ENCODE measurements around the gene DENND5A. TPM values are rescaled to one million over a fixed set of nuclear protein-coding genes. Genes with fewer than 3 reads are reported as not detected.

DENND5A gene
- total RNA-seq, 1 donor from 2014 or later = 156 TPM

DNA sequence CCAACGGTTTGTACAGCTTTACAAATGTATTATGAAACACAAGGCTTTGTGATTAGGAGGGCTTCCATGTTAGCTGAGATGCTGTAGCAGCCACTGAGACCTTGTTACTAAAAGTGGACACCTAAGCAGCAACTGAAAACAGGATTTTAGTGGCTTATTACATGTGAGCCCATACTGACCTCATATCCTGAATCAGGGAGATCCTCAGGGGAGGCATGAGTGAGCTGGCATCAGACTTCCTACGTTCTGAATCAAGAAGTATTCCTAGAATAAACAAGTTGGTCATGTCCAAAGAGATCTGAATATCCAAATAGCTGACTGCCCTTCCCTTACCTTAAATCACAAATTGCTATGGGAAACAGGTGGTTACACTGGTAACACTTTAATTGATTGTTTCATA lies 114.6 kb downstream of the DENND5A start:
- Histone ChIP-seq H3K27me3 (ENCODE audit: insufficient read depth, low read length) (no peaks in the 10 kb centered on the region), H2AFZ (ENCODE audit: low read depth, low read length) (no peak overlapping the region), H3K4me1 (ENCODE audit: insufficient read depth, low read length) (peaks cover 7% of the 10 kb centered on the region), H3K4me3 (ENCODE audit: insufficient read depth, low read depth, low read length) (no peak overlapping the region), H3K36me3 (ENCODE audit: insufficient read depth, low read length) (peaks cover 43% of the 10 kb centered on the region), H3K4me2 (ENCODE audit: low read length) (peak overlapping the region; percentile 2), H3K27ac (ENCODE audit: low read depth, low read length) (peak overlapping the region; percentile 45), H4K20me1 (ENCODE audit: insufficient read depth, low read length) (no peaks in the 10 kb centered on the region), H3K9me3 (ENCODE audit: insufficient read depth, low read depth, low read length) (no peaks in the 10 kb centered on the region), H3K79me2 (ENCODE audit: insufficient read depth, low read length) (no peaks in the 10 kb centered on the region), H3K9ac (ENCODE audit: low read length) (no peak overlapping the region)
- Mint-ChIP-seq H3K27me3 (ENCODE audit: low read depth, unreplicated experiment) (no peaks in the 10 kb centered on the region), H3K27ac (ENCODE audit: unreplicated experiment) (no peak overlapping the region), H3K36me3 (ENCODE audit: low read depth, unreplicated experiment) (peaks cover 44% of the 10 kb centered on the region), H3K9me3 (ENCODE audit: unreplicated experiment) (no peaks in the 10 kb centered on the region), H3K4me1 (ENCODE audit: low read depth, unreplicated experiment) (peaks cover 29% of the 10 kb centered on the region), H3K4me3 (ENCODE audit: unreplicated experiment) (no peak overlapping the region)
- peak; percentile 60 for DNase-seq (ENCODE audit: low read depth)
- no peak for TF ChIP-seq EZH2 (IDR thresholded peaks at IDR 0.05; ENCODE audit: insufficient read depth, low read length)
- TF ChIP-seq, protein P1, sequence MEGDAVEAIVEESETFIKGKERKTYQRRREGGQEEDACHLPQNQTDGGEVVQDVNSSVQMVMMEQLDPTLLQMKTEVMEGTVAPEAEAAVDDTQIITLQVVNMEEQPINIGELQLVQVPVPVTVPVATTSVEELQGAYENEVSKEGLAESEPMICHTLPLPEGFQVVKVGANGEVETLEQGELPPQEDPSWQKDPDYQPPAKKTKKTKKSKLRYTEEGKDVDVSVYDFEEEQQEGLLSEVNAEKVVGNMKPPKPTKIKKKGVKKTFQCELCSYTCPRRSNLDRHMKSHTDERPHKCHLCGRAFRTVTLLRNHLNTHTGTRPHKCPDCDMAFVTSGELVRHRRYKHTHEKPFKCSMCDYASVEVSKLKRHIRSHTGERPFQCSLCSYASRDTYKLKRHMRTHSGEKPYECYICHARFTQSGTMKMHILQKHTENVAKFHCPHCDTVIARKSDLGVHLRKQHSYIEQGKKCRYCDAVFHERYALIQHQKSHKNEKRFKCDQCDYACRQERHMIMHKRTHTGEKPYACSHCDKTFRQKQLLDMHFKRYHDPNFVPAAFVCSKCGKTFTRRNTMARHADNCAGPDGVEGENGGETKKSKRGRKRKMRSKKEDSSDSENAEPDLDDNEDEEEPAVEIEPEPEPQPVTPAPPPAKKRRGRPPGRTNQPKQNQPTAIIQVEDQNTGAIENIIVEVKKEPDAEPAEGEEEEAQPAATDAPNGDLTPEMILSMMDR (IDR thresholded peaks at IDR 0.05; ENCODE audit: insufficient read depth, low read depth, low read length) = no peak
- FAIRE-seq = no peak

DNA sequence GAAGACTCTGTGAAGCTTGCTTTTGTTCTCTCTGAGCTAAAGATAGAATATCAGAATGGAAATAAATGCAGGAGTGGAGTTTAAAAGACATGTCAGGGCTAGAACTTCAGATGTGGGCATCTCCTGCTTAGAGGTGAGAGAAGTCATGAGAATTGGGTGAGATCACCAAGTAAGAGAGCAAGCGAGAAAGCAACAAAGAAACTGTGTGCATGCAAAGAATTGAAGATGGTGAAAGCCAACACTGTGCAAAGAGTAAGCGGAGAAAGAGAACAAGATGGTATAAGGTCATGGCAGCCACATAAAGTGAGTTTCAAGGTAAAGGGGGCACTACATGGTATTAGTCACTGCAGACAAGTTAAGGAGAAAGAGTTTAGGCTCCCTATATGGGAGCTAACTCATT lies 116.4 kb downstream of the DENND5A start:
- H3K36me3 ChIP-seq (ENCODE audit: insufficient read depth, low read length) = peaks cover 51% of the 10 kb centered on the region
- FAIRE-seq (no peak), DNase-seq (ENCODE audit: low read depth) (no peak)
- no peak overlapping the region for H3K9ac ChIP-seq (ENCODE audit: low read length)
- Mint-ChIP-seq H3K4me3 (ENCODE audit: unreplicated experiment) (no peak overlapping the region), H3K36me3 (ENCODE audit: low read depth, unreplicated experiment) (peaks cover 56% of the 10 kb centered on the region), H3K27me3 (ENCODE audit: low read depth, unreplicated experiment) (no peaks in the 10 kb centered on the region), H3K9me3 (ENCODE audit: unreplicated experiment) (no peaks in the 10 kb centered on the region), H3K4me1 (ENCODE audit: low read depth, unreplicated experiment) (peaks cover 38% of the 10 kb centered on the region), H3K27ac (ENCODE audit: unreplicated experiment) (no peak overlapping the region)
- H3K27ac ChIP-seq (ENCODE audit: low read depth, low read length) = no peak overlapping the region
- H3K27me3 ChIP-seq (ENCODE audit: insufficient read depth, low read length) = no peaks in the 10 kb centered on the region
- TF ChIP-seq, protein P1 (IDR thresholded peaks at IDR 0.05; ENCODE audit: insufficient read depth, low read depth, low read length) = no peak
- TF ChIP-seq EZH2 (IDR thresholded peaks at IDR 0.05; ENCODE audit: insufficient read depth, low read length) = no peak
- H3K9me3 ChIP-seq (ENCODE audit: insufficient read depth, low read depth, low read length) = no peaks in the 10 kb centered on the region
- H3K4me2 ChIP-seq (ENCODE audit: low read length) = no peak overlapping the region
- no peaks in the 10 kb centered on the region for H3K79me2 ChIP-seq (ENCODE audit: insufficient read depth, low read length)
- H3K4me3 ChIP-seq (ENCODE audit: insufficient read depth, low read depth, low read length) = no peak overlapping the region
- H4K20me1 ChIP-seq (ENCODE audit: insufficient read depth, low read length) = no peaks in the 10 kb centered on the region
- peaks cover 7% of the 10 kb centered on the region for H3K4me1 ChIP-seq (ENCODE audit: insufficient read depth, low read length)
- H2AFZ ChIP-seq (ENCODE audit: low read depth, low read length) = no peak overlapping the region

- Histone ChIP-seq H3K4me2 (ENCODE audit: low read length) (no peak overlapping the region), H3K9me3 (ENCODE audit: insufficient read depth, low read depth, low read length) (no peaks in the 10 kb centered on the region), H3K9ac (ENCODE audit: low read length) (no peak overlapping the region), H3K27ac (ENCODE audit: low read depth, low read length) (no peak overlapping the region), H4K20me1 (ENCODE audit: insufficient read depth, low read length) (no peaks in the 10 kb centered on the region), H3K27me3 (ENCODE audit: insufficient read depth, low read length) (no peaks in the 10 kb centered on the region), H3K36me3 (ENCODE audit: insufficient read depth, low read length) (peaks cover 57% of the 10 kb centered on the region), H3K79me2 (ENCODE audit: insufficient read depth, low read length) (no peaks in the 10 kb centered on the region), H3K4me3 (ENCODE audit: insufficient read depth, low read depth, low read length) (no peak overlapping the region), H3K4me1 (ENCODE audit: insufficient read depth, low read length) (peaks cover 7% of the 10 kb centered on the region), H2AFZ (ENCODE audit: low read depth, low read length) (no peak overlapping the region)
- Mint-ChIP-seq H3K36me3 (ENCODE audit: low read depth, unreplicated experiment) (peaks cover 63% of the 10 kb centered on the region), H3K4me1 (ENCODE audit: low read depth, unreplicated experiment) (peaks cover 38% of the 10 kb centered on the region), H3K27ac (ENCODE audit: unreplicated experiment) (no peak overlapping the region), H3K27me3 (ENCODE audit: low read depth, unreplicated experiment) (no peaks in the 10 kb centered on the region), H3K9me3 (ENCODE audit: unreplicated experiment) (no peaks in the 10 kb centered on the region), H3K4me3 (ENCODE audit: unreplicated experiment) (no peak overlapping the region)
- FAIRE-seq (no peak), DNase-seq (ENCODE audit: low read depth) (no peak)
- no peak for TF ChIP-seq EZH2 (IDR thresholded peaks at IDR 0.05; ENCODE audit: insufficient read depth, low read length)
- TF ChIP-seq, protein P1 (IDR thresholded peaks at IDR 0.05; ENCODE audit: insufficient read depth, low read depth, low read length) = no peak
Measured at GRCh38 chr11:9148035-9148434, 117.1 kb downstream of the DENND5A start.
